ENCODE measurements around the gene FEV.
"Not testable (repeated sequence)": the region's sequence is repeated elsewhere in the genome, so short reads cannot be mapped to it uniquely, and the experiment has no call there.

Gene FEV

GRCh38 chr2:218958276-218958675, 26.7 kb downstream of the FEV start:
- no peaks in the 10 kb centered on the region for H3K9me3 Mint-ChIP-seq
- no peak overlapping the region for H3K4me3 Mint-ChIP-seq
- peaks cover 14% of the 10 kb centered on the region for H3K4me1 Mint-ChIP-seq (ENCODE audit: low read depth)
- peaks cover 61% of the 10 kb centered on the region for H3K27me3 Mint-ChIP-seq
- no peaks in the 10 kb centered on the region for H3K36me3 Mint-ChIP-seq (ENCODE audit: low read depth)
- no peak overlapping the region for H3K27ac Mint-ChIP-seq

- Mint-ChIP-seq H3K27ac (no peak overlapping the region), H3K4me3 (no peak overlapping the region), H3K9me3 (no peaks in the 10 kb centered on the region), H3K36me3 (ENCODE audit: low read depth) (no peaks in the 10 kb centered on the region), H3K4me1 (ENCODE audit: low read depth) (peaks cover 14% of the 10 kb centered on the region), H3K27me3 (peaks cover 58% of the 10 kb centered on the region)
Measured at GRCh38 chr2:218957671-218958070, 27.3 kb downstream of the FEV start.

- Mint-ChIP-seq H3K9me3 (no peaks in the 10 kb centered on the region), H3K4me3 (no peak overlapping the region), H3K36me3 (ENCODE audit: low read depth) (no peaks in the 10 kb centered on the region), H3K27me3 (peaks cover 54% of the 10 kb centered on the region), H3K4me1 (ENCODE audit: low read depth) (peaks cover 10% of the 10 kb centered on the region), H3K27ac (no peak overlapping the region)
Measured at GRCh38 chr2:218956039-218956438, 28.9 kb downstream of the FEV start.

GRCh38 chr2:218954541-218955300, 30.3 kb downstream of the FEV start:
- Mint-ChIP-seq H3K9me3 (no peaks in the 10 kb centered on the region), H3K27me3 (peaks cover 58% of the 10 kb centered on the region), H3K4me1 (ENCODE audit: low read depth) (peaks cover 4% of the 10 kb centered on the region), H3K36me3 (ENCODE audit: low read depth) (no peaks in the 10 kb centered on the region), H3K27ac (no peak overlapping the region), H3K4me3 (no peak overlapping the region)

GRCh38 chr2:218953366-218953954, 31.5 kb downstream of the FEV start:
- Mint-ChIP-seq H3K36me3 (ENCODE audit: low read depth) (no peaks in the 10 kb centered on the region), H3K4me1 (ENCODE audit: low read depth) (no peaks in the 10 kb centered on the region), H3K4me3 (no peak overlapping the region), H3K27me3 (peaks cover 52% of the 10 kb centered on the region), H3K27ac (no peak overlapping the region), H3K9me3 (no peaks in the 10 kb centered on the region)

- Mint-ChIP-seq H3K4me1 (ENCODE audit: low read depth) (no peaks in the 10 kb centered on the region), H3K27me3 (peaks cover 44% of the 10 kb centered on the region), H3K4me3 (no peak overlapping the region), H3K27ac (no peak overlapping the region), H3K36me3 (ENCODE audit: low read depth) (no peaks in the 10 kb centered on the region), H3K9me3 (no peaks in the 10 kb centered on the region)
Measured at GRCh38 chr2:218952160-218952559, 32.8 kb downstream of the FEV start.

- peaks cover 1% of the 10 kb centered on the region for H3K9me3 Mint-ChIP-seq
- H3K36me3 Mint-ChIP-seq (ENCODE audit: low read depth): no peaks in the 10 kb centered on the region
- peaks cover 48% of the 10 kb centered on the region for H3K27me3 Mint-ChIP-seq
- H3K4me3 Mint-ChIP-seq: no peak overlapping the region
- no peak overlapping the region for H3K27ac Mint-ChIP-seq
- no peaks in the 10 kb centered on the region for H3K4me1 Mint-ChIP-seq (ENCODE audit: low read depth)
Measured at GRCh38 chr2:218946621-218947020, 38.4 kb downstream of the FEV start.

GRCh38 chr2:218944759-218945404, 40.1 kb downstream of the FEV start:
- Mint-ChIP-seq H3K36me3 (ENCODE audit: low read depth) (no peaks in the 10 kb centered on the region), H3K4me1 (ENCODE audit: low read depth) (no peaks in the 10 kb centered on the region), H3K27ac (no peak overlapping the region), H3K9me3 (peaks cover 4% of the 10 kb centered on the region), H3K4me3 (no peak overlapping the region), H3K27me3 (peaks cover 55% of the 10 kb centered on the region)

- H3K27ac Mint-ChIP-seq; H3K36me3 Mint-ChIP-seq (ENCODE audit: low read depth); H3K4me3 Mint-ChIP-seq; H3K4me1 Mint-ChIP-seq (ENCODE audit: low read depth); H3K9me3 Mint-ChIP-seq: not testable (repeated sequence)
- peaks cover 29% of the 10 kb centered on the region for H3K27me3 Mint-ChIP-seq
Measured at GRCh38 chr2:218931751-218932150, 53.2 kb downstream of the FEV start.
